Coronary artery (tissue), 2 donors: ENCODE data around the gene LRRN1.
A peak's percentile ranks its signal among the peaks of the same experiment; 100 is the strongest.

Source experiments
- DNase-seq: peaks from one replicate; pipeline ENCODE4 v3.0.0-alpha.2; 2017; ENCODE audit warnings: low spot score
- H3K27ac ChIP-seq, 2 donors: fragments of 200-600 bp; sonication (generic); one replicate each; pipeline ENCODE4 v1.5.1; 2016 to 2019
- H3K4me3 ChIP-seq: fragments of 200-600 bp; sonication (generic); 2 replicates; pipeline ENCODE4 v1.5.1; 2016; ENCODE audit warnings: mild to moderate bottlenecking, moderate library complexity
- CTCF ChIP-seq: fragments of 200-600 bp; sonication (generic); IDR thresholded peaks from one replicate; pipeline ENCODE4 v1.5.1; 2019; ENCODE audit warnings: antibody characterized with exemption

The LRRN1 gene

GRCh38 chr3:3799173-3800079, at the start of gene LRRN1:
TSS of gene LRRN1 (plus strand) at chr3:3799431. CDS start at chr3:3844642, 45,211 bp downstream.
- TF ChIP-seq CTCF = no peak
- Histone ChIP-seq H3K4me3 (peak within 1 kb of the TSS; percentile 80), H3K27ac (peak within 1 kb of the TSS in 1 of 2 donors; percentile 41)
- DNase-seq = no peak

GRCh38 chr3:3753416-3753815, 45.8 kb upstream of the LRRN1 start:
- DNase-seq = no peak
- no peak overlapping the region for H3K27ac ChIP-seq
- TF ChIP-seq CTCF = no peak
- no peak overlapping the region for H3K4me3 ChIP-seq

- H3K4me3 ChIP-seq = no peak overlapping the region
- no peak for TF ChIP-seq CTCF
- H3K27ac ChIP-seq = no peak overlapping the region
- no peak for DNase-seq
Measured at GRCh38 chr3:3765661-3766060, 33.6 kb upstream of the LRRN1 start.

GRCh38 chr3:3766140-3766539, 33.1 kb upstream of the LRRN1 start:
- no peak for TF ChIP-seq CTCF
- H3K27ac ChIP-seq = no peak overlapping the region
- no peak for DNase-seq
- no peak overlapping the region for H3K4me3 ChIP-seq

GRCh38 chr3:3771094-3771493, 28.1 kb upstream of the LRRN1 start:
- Histone ChIP-seq H3K27ac (no peak overlapping the region), H3K4me3 (no peak overlapping the region)
- TF ChIP-seq CTCF = no peak
- DNase-seq = no peak

GRCh38 chr3:3771567-3771966, 27.7 kb upstream of the LRRN1 start:
- no peak for TF ChIP-seq CTCF
- Histone ChIP-seq H3K27ac (no peak overlapping the region), H3K4me3 (no peak overlapping the region)
- no peak for DNase-seq

- TF ChIP-seq CTCF = no peak
- no peak overlapping the region for H3K4me3 ChIP-seq
- H3K27ac ChIP-seq = no peak overlapping the region
- DNase-seq = no peak
Measured at GRCh38 chr3:3772338-3772737, 26.9 kb upstream of the LRRN1 start.
